ENCODE measurements around the gene ATOH8. TPM values are rescaled to one million over a fixed set of nuclear protein-coding genes. Genes with fewer than 3 reads are reported as not detected.

The ATOH8 gene
- polyA plus RNA-seq, 1 of the 3 experiments (the other 2 are of a cell fraction): 5.6 TPM

GRCh38 chr2:85789271-85789670 lies 35.5 kb downstream of the ATOH8 start:
- H3F3A ChIP-seq (replicated peaks; ENCODE audit: insufficient read depth): peaks cover 29% of the 10 kb centered on the region
- 80% methylated on average over 5 of the region's 5 CpGs for WGBS (ENCODE audit: low lambda C conversion rate)
- no peak overlapping the region for H2AFZ ChIP-seq (ENCODE audit: low read depth)
- no peak for DNase-seq
- H3K79me2 ChIP-seq (ENCODE audit: insufficient read depth): peaks cover 19% of the 10 kb centered on the region; the same call in 1 of the 2 replicates
- H3K4me2 ChIP-seq: no peak overlapping the region
- no peaks in the 10 kb centered on the region for H3K9me2 ChIP-seq
- no peaks in the 10 kb centered on the region for H3K27me3 ChIP-seq (ENCODE audit: insufficient read depth)
- TF ChIP-seq CHD2 (IDR thresholded peaks at IDR 0.05; ENCODE audit: low read length, partially characterized antibody): no peak
- no peak for TF ChIP-seq RFX5 (IDR thresholded peaks at IDR 0.05; ENCODE audit: low read length)
- TF ChIP-seq FOXJ3 (CRISPR knock-in tag; IDR thresholded peaks at IDR 0.05): no peak
- no peak for TF ChIP-seq IRF3 (IDR thresholded peaks at IDR 0.05; ENCODE audit: low read depth, low read length)
- TF ChIP-seq TEAD4 (IDR thresholded peaks at IDR 0.05; ENCODE audit: borderline replicate concordance, insufficient read depth): no peak
- TF ChIP-seq FOXM1 (IDR thresholded peaks at IDR 0.05; ENCODE audit: low read depth): no peak
- no peak for TF ChIP-seq ELF1 (IDR thresholded peaks at IDR 0.05)
- no peak for TF ChIP-seq JUND (IDR thresholded peaks at IDR 0.05)
- TF ChIP-seq GATA2 (CRISPR knock-in tag; IDR thresholded peaks at IDR 0.05): no peak
- TF ChIP-seq SMC3 (IDR thresholded peaks at IDR 0.05; ENCODE audit: low read depth, low read length): no peak
- TF ChIP-seq, protein P1, sequence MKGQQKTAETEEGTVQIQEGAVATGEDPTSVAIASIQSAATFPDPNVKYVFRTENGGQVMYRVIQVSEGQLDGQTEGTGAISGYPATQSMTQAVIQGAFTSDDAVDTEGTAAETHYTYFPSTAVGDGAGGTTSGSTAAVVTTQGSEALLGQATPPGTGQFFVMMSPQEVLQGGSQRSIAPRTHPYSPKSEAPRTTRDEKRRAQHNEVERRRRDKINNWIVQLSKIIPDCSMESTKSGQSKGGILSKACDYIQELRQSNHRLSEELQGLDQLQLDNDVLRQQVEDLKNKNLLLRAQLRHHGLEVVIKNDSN (IDR thresholded peaks at IDR 0.05; ENCODE audit: borderline replicate concordance, low read depth): no peak
- TF ChIP-seq GABPA (IDR thresholded peaks at IDR 0.05; ENCODE audit: low read depth): no peak
- no peak for TF ChIP-seq MEF2A (IDR thresholded peaks at IDR 0.05; ENCODE audit: borderline replicate concordance, low read depth)
- no peak for TF ChIP-seq POLR2AphosphoS5 (IDR thresholded peaks at IDR 0.05; ENCODE audit: low read depth, low read length)
- no peak for TF ChIP-seq TAF1 (IDR thresholded peaks at IDR 0.05; ENCODE audit: borderline replicate concordance, low read depth, low read length)
- TF ChIP-seq, protein P2, sequence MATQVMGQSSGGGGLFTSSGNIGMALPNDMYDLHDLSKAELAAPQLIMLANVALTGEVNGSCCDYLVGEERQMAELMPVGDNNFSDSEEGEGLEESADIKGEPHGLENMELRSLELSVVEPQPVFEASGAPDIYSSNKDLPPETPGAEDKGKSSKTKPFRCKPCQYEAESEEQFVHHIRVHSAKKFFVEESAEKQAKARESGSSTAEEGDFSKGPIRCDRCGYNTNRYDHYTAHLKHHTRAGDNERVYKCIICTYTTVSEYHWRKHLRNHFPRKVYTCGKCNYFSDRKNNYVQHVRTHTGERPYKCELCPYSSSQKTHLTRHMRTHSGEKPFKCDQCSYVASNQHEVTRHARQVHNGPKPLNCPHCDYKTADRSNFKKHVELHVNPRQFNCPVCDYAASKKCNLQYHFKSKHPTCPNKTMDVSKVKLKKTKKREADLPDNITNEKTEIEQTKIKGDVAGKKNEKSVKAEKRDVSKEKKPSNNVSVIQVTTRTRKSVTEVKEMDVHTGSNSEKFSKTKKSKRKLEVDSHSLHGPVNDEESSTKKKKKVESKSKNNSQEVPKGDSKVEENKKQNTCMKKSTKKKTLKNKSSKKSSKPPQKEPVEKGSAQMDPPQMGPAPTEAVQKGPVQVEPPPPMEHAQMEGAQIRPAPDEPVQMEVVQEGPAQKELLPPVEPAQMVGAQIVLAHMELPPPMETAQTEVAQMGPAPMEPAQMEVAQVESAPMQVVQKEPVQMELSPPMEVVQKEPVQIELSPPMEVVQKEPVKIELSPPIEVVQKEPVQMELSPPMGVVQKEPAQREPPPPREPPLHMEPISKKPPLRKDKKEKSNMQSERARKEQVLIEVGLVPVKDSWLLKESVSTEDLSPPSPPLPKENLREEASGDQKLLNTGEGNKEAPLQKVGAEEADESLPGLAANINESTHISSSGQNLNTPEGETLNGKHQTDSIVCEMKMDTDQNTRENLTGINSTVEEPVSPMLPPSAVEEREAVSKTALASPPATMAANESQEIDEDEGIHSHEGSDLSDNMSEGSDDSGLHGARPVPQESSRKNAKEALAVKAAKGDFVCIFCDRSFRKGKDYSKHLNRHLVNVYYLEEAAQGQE (IDR thresholded peaks at IDR 0.05; ENCODE audit: low read depth, low read length): no peak
- no peaks in the 10 kb centered on the region for H3K9me3 ChIP-seq
- CTCF ChIA-PET: interaction anchor here (0.8 to 2.3 kb wide), 6 partner anchors 10 to 82 kb away, joined by 3 to 12 read pairs (median 3); no protein-coding TSS in a partner anchor
- H4K20me1 ChIP-seq (ENCODE audit: insufficient read depth): no peaks in the 10 kb centered on the region
- H3K4me3 ChIP-seq (ENCODE audit: low read depth in 2 of 2, low read length in 1 of 2): no peak overlapping the region
- H3K36me3 ChIP-seq (replicated peaks in 1 of 2; ENCODE audit: control insufficient read depth in 1 of 2, insufficient read depth in 2 of 2, low read length in 1 of 2): no peaks in the 10 kb centered on the region
- H3K9ac ChIP-seq: no peak overlapping the region
- H3K27ac ChIP-seq (ENCODE audit: low read depth in 2 of 2, low read length in 1 of 2): no peak overlapping the region
- POLR2A ChIA-PET: no interaction called here
- H3K4me1 ChIP-seq (ENCODE audit: control insufficient read depth in 1 of 2, insufficient read depth in 2 of 2, low read depth in 1 of 2, low read length in 1 of 2): peaks cover 9 to 33% of the 10 kb centered on the region in 2 experiments; a peak in 3 of 4 replicates

Measured in SK-N-SH (cell line).